Natural killer cell treated with Interleukin-12 subunit alpha and Interleukin-12 subunit beta and Interleukin-15 and Interleukin-18, amount 100 ng/mL, for 72 hours (primary cell): ENCODE results near the gene POU5F1. TPM values are rescaled to one million over a fixed set of nuclear protein-coding genes. Genes with fewer than 3 reads are reported as not detected.

Experiments used
- ATAC-seq, 2 donors: fragments of 150-1000 bp; cut with Tn5 transposase in 1 of 2; sonication (Bioruptor Pico), chemical (Tn5 transposase) in 1 of 2; 2 replicates each; pipeline ENCODE4 v1.10.0; 2021
- DNase-seq: peaks from one replicate; pipeline ENCODE4 v3.0.0; 2022; ENCODE audit warnings: low spot score
- H3K27ac Mint-ChIP-seq, 2 donors: 1 replicate in 1 of 2; 2 replicates in 1 of 2; pipeline ENCODE4 v1.8.0; 2022; ENCODE audit warnings: mixed read lengths in 2 of 2, mild to moderate bottlenecking in 1 of 2, moderate library complexity in 1 of 2
- H3K27me3 Mint-ChIP-seq, 2 donors: 1 replicate in 1 of 2; 2 replicates in 1 of 2; pipeline ENCODE4 v1.8.0; 2022; ENCODE audit warnings: mixed read lengths in 2 of 2
- H3K36me3 Mint-ChIP-seq: one replicate; pipeline ENCODE4 v1.8.0; 2022; ENCODE audit warnings: mixed read lengths
- H3K4me1 Mint-ChIP-seq, 2 donors: 1 replicate in 1 of 2; 2 replicates in 1 of 2; pipeline ENCODE4 v1.8.0; 2022; ENCODE audit warnings: low read depth in 2 of 2, mixed read lengths in 2 of 2, mild to moderate bottlenecking in 1 of 2
- H3K4me3 Mint-ChIP-seq: one replicate; pipeline ENCODE4 v1.8.0; 2022; ENCODE audit warnings: mixed read lengths
- H3K9me3 Mint-ChIP-seq: 2 replicates; pipeline ENCODE4 v1.8.0; 2022; ENCODE audit warnings: mixed read lengths
- total RNA-seq, 2 donors: library from RNA; stranded (reverse); gene quantifications; one replicate each; pipeline ENCODE4 v1.2.3, GENCODE V29; 2022

The POU5F1 gene
- total RNA-seq, 2 donors from 2014 or later, result 0.21 TPM; not detected in 1

- no peak overlapping the region for H3K27ac Mint-ChIP-seq
- ATAC-seq (no peak), DNase-seq (no peak)
- H3K27me3 Mint-ChIP-seq, result peaks cover 18 to 29% of the 10 kb centered on the region in 2 donors
- no peaks in the 10 kb centered on the region for H3K9me3 Mint-ChIP-seq
- H3K36me3 Mint-ChIP-seq, result no peaks in the 10 kb centered on the region
- H3K4me1 Mint-ChIP-seq, result no peaks in the 10 kb centered on the region
- H3K4me3 Mint-ChIP-seq, result no peak overlapping the region
Observed at GRCh38 chr6:31115941-31116560, 54.4 kb downstream of the POU5F1 start.

- DNase-seq (no peak), ATAC-seq (no peak)
- H3K9me3 Mint-ChIP-seq, result no peaks in the 10 kb centered on the region
- no peak overlapping the region for H3K27ac Mint-ChIP-seq
- H3K4me3 Mint-ChIP-seq, result no peak overlapping the region
- no peaks in the 10 kb centered on the region for H3K4me1 Mint-ChIP-seq
- H3K27me3 Mint-ChIP-seq, result peaks cover 21 to 37% of the 10 kb centered on the region in 2 donors
- no peaks in the 10 kb centered on the region for H3K36me3 Mint-ChIP-seq
Observed at GRCh38 chr6:31114970-31115849, 55.3 kb downstream of the POU5F1 start.

- Mint-ChIP-seq H3K36me3 (no peaks in the 10 kb centered on the region), H3K9me3 (no peaks in the 10 kb centered on the region), H3K27me3 (peaks cover 25 to 44% of the 10 kb centered on the region in 2 donors), H3K27ac (no peak within 1 kb of the TSS), H3K4me3 (no peak within 1 kb of the TSS), H3K4me1 (peaks cover 0 to under 1% of the 10 kb centered on the region in 2 donors)
- no peak for ATAC-seq
- no peak for DNase-seq
Observed at GRCh38 chr6:31114541-31114878, 56.0 kb downstream of the POU5F1 start, which contains the start of gene PSORS1C1. PSORS1C1 (plus strand) TSS chr6:31114800; CDS start chr6:31129633, 14,833 bp downstream.

Other genes starting within 250 kb of the POU5F1 start
- gene SFTA2, start 238.5 kb downstream of the POU5F1 start, total RNA-seq, result not detected
- not detected for gene MUCL3, start 229.7 kb downstream of the POU5F1 start, total RNA-seq
- not detected for gene MUC21, start 187.0 kb downstream of the POU5F1 start, total RNA-seq
- not detected for gene MUC22, start 160.2 kb downstream of the POU5F1 start, total RNA-seq
- not detected for gene C6orf15, start 58.1 kb downstream of the POU5F1 start, total RNA-seq
- not detected for gene PSORS1C1, start 55.9 kb downstream of the POU5F1 start, total RNA-seq
- not detected for gene CDSN, start 50.2 kb downstream of the POU5F1 start, total RNA-seq
- gene PSORS1C2, start 31.6 kb downstream of the POU5F1 start, total RNA-seq, result not detected
- gene CCHCR1, start 12.9 kb downstream of the POU5F1 start, total RNA-seq, result 10 to 100 TPM; 29.2 to 54.1 TPM
- gene TCF19, start 12.1 kb downstream of the POU5F1 start, total RNA-seq, result 10 to 100 TPM; 59.0 to 96.5 TPM
- 1,000 to 10,000 TPM; 1,205 to 1,894 TPM for gene HLA-C, start 101.4 kb upstream of the POU5F1 start, total RNA-seq
- 1,000 to 10,000 TPM; 3,852 to 7,384 TPM for gene HLA-B, start 186.5 kb upstream of the POU5F1 start, total RNA-seq
- 10 to 100 TPM; 14.2 to 16.9 TPM for gene MICA, start 232.9 kb upstream of the POU5F1 start, total RNA-seq